Activated T-cell treated with anti-CD3 and anti-CD28 coated beads, Interleukin-2, amount 50 U/mL, for 72 hours (primary cell): ENCODE measurements around the gene WDR7. TPM values are rescaled to one million over a fixed set of nuclear protein-coding genes. Genes with fewer than 3 reads are reported as not detected.
A peak's percentile ranks its signal among the peaks of the same experiment; 100 is the strongest.
"Not testable (repeated sequence)": the region's sequence is repeated elsewhere in the genome, so short reads cannot be mapped to it uniquely, and the experiment has no call there.

Experiments used
- ATAC-seq, 2 donors: fragments of 150-1000 bp; cut with Tn5 transposase; replicated peaks in 1 of 2; 2 replicates each; pipeline ENCODE4 v1.10.0; 2021; ENCODE audit warnings: moderate library complexity in 2 of 2, mild to moderate bottlenecking in 1 of 2
- DNase-seq, 2 donors: peaks; one replicate each; pipeline ENCODE4 v3.0.0; 2021 to 2022; ENCODE audit warnings: mixed read lengths in 1 of 2
- H3K27ac Mint-ChIP-seq: one replicate; pipeline ENCODE4 v1.8.0; 2022; ENCODE audit warnings: mild to moderate bottlenecking, moderate library complexity, mixed read lengths
- H3K27me3 Mint-ChIP-seq: one replicate; pipeline ENCODE4 v1.8.0; 2022; ENCODE audit warnings: low read depth, mixed read lengths
- H3K36me3 Mint-ChIP-seq, 2 donors: one replicate each; pipeline ENCODE4 v1.8.0; 2022; ENCODE audit warnings: mixed read lengths in 2 of 2, mild to moderate bottlenecking in 1 of 2; ENCODE audit not compliant: insufficient read depth in 2 of 2
- H3K4me1 Mint-ChIP-seq: one replicate; pipeline ENCODE4 v1.8.0; 2022; ENCODE audit warnings: low read depth, mixed read lengths
- H3K4me3 Mint-ChIP-seq, 2 donors: one replicate each; pipeline ENCODE4 v1.8.0; 2022; ENCODE audit warnings: mild to moderate bottlenecking in 2 of 2, mixed read lengths in 2 of 2, moderate library complexity in 2 of 2
- H3K9me3 Mint-ChIP-seq, 2 donors: one replicate each; pipeline ENCODE4 v1.8.0; 2022; ENCODE audit warnings: mixed read lengths in 2 of 2
- total RNA-seq, 2 donors: library from RNA; stranded (reverse); gene quantifications; one replicate each; pipeline ENCODE4 v1.2.3, GENCODE V29; 2022

The WDR7 gene
- total RNA-seq, 2 donors from 2014 or later = 25.6 to 25.9 TPM

GRCh38 chr18:56641714-56642337 is 9.3 kb upstream of the WDR7 start:
- Mint-ChIP-seq H3K27me3 (no peaks in the 10 kb centered on the region), H3K27ac (no peak overlapping the region), H3K36me3 (peaks cover 9 to 17% of the 10 kb centered on the region in 2 donors), H3K9me3 (no peaks in the 10 kb centered on the region), H3K4me3 (no peak overlapping the region), H3K4me1 (peaks cover 28% of the 10 kb centered on the region)
- no peak for DNase-seq
- no peak for ATAC-seq

DNA sequence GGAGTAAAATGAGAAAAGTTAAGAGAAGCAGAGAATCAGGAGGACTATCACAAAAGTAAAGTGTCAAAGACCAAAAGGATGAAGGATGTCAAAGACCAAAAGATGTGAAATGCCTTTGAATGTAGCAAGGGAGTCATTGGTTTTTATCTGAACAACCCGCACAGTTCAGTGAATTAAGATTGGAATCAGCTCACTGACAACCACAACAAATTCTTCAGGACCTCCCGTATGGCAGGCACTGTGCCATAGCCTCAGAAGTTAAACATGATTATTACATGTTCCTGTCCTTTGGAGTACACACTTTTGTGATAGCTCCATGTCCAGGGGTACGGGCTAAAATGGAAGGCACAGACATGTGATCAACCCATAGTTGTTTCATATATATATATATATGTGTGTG is 7.8 kb upstream of the WDR7 start:
- ATAC-seq = no peak
- Mint-ChIP-seq H3K4me1 (peaks cover 38% of the 10 kb centered on the region), H3K27me3 (no peaks in the 10 kb centered on the region), H3K4me3 (no peak overlapping the region), H3K9me3 (no peaks in the 10 kb centered on the region), H3K27ac (no peak overlapping the region), H3K36me3 (peaks cover 6 to 8% of the 10 kb centered on the region in 2 donors)
- no peak for DNase-seq

GRCh38 chr18:56645415-56646016 is 5.6 kb upstream of the WDR7 start:
- peaks cover 37% of the 10 kb centered on the region for H3K4me1 Mint-ChIP-seq
- H3K4me3 Mint-ChIP-seq = no peak overlapping the region
- no peak for ATAC-seq
- H3K9me3 Mint-ChIP-seq = no peaks in the 10 kb centered on the region
- H3K27me3 Mint-ChIP-seq = no peaks in the 10 kb centered on the region
- DNase-seq = no peak
- no peak overlapping the region for H3K27ac Mint-ChIP-seq
- H3K36me3 Mint-ChIP-seq = peaks cover 0 to 2% of the 10 kb centered on the region in 2 donors

GRCh38 chr18:56647071-56647470 is 4.1 kb upstream of the WDR7 start:
- Mint-ChIP-seq H3K4me1 (peaks cover 46% of the 10 kb centered on the region), H3K36me3 (peaks cover 3 to 9% of the 10 kb centered on the region in 2 donors), H3K27ac (peak overlapping the region; percentile 80), H3K9me3 (peaks cover 4 to 5% of the 10 kb centered on the region in 2 donors), H3K4me3 (peak overlapping the region; percentile 24 to 49), H3K27me3 (no peaks in the 10 kb centered on the region)
- DNase-seq (peak; percentile 35 to 40), ATAC-seq (peak; percentile 38 to 45)

GRCh38 chr18:56647951-56648893 is 2.9 kb upstream of the WDR7 start:
- H3K36me3 Mint-ChIP-seq = peaks cover 3 to 9% of the 10 kb centered on the region in 2 donors

GRCh38 chr18:56649996-56650395 is 1.2 kb upstream of the WDR7 start:
- Mint-ChIP-seq H3K27me3 (no peaks in the 10 kb centered on the region), H3K27ac (no peak overlapping the region), H3K36me3 (peaks cover 3 to 10% of the 10 kb centered on the region in 2 donors), H3K4me1 (peaks cover 74% of the 10 kb centered on the region), H3K9me3 (peaks cover 4 to 7% of the 10 kb centered on the region in 2 donors), H3K4me3 (peak overlapping the region; percentile 24 to 97)
- ATAC-seq (no peak), DNase-seq (no peak)

More at GRCh38 chr18:56647951-56648893, 2.9 kb upstream of the WDR7 start:
- Mint-ChIP-seq H3K9me3 (peaks cover 4 to 5% of the 10 kb centered on the region in 2 donors), H3K4me1 (peaks cover 56% of the 10 kb centered on the region), H3K27me3 (no peaks in the 10 kb centered on the region), H3K4me3 (no peak overlapping the region), H3K27ac (no peak overlapping the region)
- DNase-seq (no peak), ATAC-seq (no peak)

DNA sequence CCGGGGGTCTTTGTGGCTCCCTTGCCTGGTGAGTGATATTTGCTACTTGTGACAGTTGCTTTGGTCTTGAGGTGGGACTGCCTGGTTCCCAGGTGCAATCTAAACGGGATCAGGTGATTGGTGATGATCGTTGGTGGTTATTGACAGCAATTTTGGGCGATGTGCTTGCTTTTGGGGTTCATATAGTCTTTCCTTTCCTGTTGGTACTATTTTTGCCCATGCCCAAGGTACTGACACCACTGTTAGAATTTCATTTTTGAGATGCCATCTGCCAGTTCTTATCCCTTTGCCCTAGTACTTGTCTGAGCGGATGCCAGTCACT is 573 bp downstream of the WDR7 start:
- H3K27me3 Mint-ChIP-seq = no peaks in the 10 kb centered on the region
- peak overlapping the region; percentile 96 to 97 for H3K4me3 Mint-ChIP-seq
- peak overlapping the region; percentile 98 for H3K27ac Mint-ChIP-seq
- no peak for DNase-seq
- H3K4me1 Mint-ChIP-seq = peaks cover 80% of the 10 kb centered on the region
- peaks cover 4 to 7% of the 10 kb centered on the region in 2 donors for H3K9me3 Mint-ChIP-seq
- ATAC-seq = no peak
- peaks cover 3 to 10% of the 10 kb centered on the region in 2 donors for H3K36me3 Mint-ChIP-seq

GRCh38 chr18:56652802-56653201 is 1.6 kb downstream of the WDR7 start:
- peaks cover 3 to 10% of the 10 kb centered on the region in 2 donors for H3K36me3 Mint-ChIP-seq
- H3K4me3 Mint-ChIP-seq = peak overlapping the region; percentile 85 to 96
- peaks cover 70% of the 10 kb centered on the region for H3K4me1 Mint-ChIP-seq
- no peaks in the 10 kb centered on the region for H3K27me3 Mint-ChIP-seq
- H3K27ac Mint-ChIP-seq = peak overlapping the region; percentile 78
- peaks cover 4 to 7% of the 10 kb centered on the region in 2 donors for H3K9me3 Mint-ChIP-seq
- ATAC-seq (no peak), DNase-seq (no peak)

DNA sequence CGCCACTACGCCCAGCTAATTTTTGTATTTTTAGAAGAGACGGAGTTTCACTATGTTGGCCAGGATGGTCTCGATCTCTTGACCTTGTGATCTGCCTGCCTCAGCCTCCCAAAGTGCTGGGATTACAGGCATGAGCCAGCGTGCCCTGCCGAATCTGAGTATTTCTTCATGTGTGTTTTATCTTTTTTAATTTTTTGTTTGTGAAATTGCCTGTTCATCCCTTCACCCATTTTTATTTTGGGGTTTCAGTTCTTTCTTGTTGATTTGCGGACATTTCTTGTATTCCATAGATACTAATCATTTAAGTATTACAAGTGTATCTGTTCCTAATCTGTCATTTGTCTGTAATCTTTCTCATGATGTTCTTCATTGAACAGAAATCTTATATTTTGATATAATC is 3.1 kb downstream of the WDR7 start:
- not testable (repeated sequence) for ATAC-seq, H3K9me3 Mint-ChIP-seq, H3K27me3 Mint-ChIP-seq, DNase-seq
- H3K36me3 Mint-ChIP-seq = peaks cover 7 to 10% of the 10 kb centered on the region in 2 donors
- peak overlapping the region in 1 of 2 donors; percentile 49 for H3K4me3 Mint-ChIP-seq
- peaks cover 62% of the 10 kb centered on the region for H3K4me1 Mint-ChIP-seq
- H3K27ac Mint-ChIP-seq = peak overlapping the region; percentile 88

- Mint-ChIP-seq H3K27me3 (no peaks in the 10 kb centered on the region), H3K36me3 (peaks cover 5 to 6% of the 10 kb centered on the region in 2 donors), H3K27ac (no peak overlapping the region), H3K4me3 (no peak overlapping the region), H3K4me1 (peaks cover 44% of the 10 kb centered on the region), H3K9me3 (peaks cover 0 to 5% of the 10 kb centered on the region in 2 donors)
- ATAC-seq = no peak
- no peak for DNase-seq
These were observed 7.1 kb downstream of the WDR7 start for GRCh38 chr18:56658261-56658660.

GRCh38 chr18:56659111-56659510 is 8.0 kb downstream of the WDR7 start:
- Mint-ChIP-seq H3K36me3 (peaks cover 5 to 6% of the 10 kb centered on the region in 2 donors), H3K27me3 (no peaks in the 10 kb centered on the region), H3K27ac (no peak overlapping the region), H3K4me3 (no peak overlapping the region), H3K4me1 (peaks cover 35% of the 10 kb centered on the region), H3K9me3 (peaks cover 0 to 3% of the 10 kb centered on the region in 2 donors)
- ATAC-seq (no peak), DNase-seq (no peak)

DNA sequence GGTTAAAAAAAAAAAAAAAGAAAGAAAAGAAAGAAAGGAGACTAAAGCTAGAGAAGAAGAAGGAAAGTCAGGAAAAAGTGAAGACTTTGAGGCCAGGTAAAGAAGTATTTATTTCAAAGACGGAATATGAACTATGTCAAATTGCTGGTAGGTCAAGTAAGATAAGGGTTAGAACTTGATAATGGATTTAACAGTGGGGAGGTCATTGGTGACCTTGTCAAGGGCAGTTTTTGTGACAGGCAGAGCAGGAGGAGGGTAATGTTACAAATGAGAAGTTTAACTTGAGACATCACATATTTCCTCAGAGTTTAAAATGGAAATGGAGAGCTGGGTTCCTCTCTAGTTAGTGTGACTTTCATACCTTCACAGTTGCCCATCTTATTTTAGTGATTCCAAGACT is 9.5 kb downstream of the WDR7 start:
- H3K27ac Mint-ChIP-seq = no peak overlapping the region
- no peak overlapping the region for H3K4me3 Mint-ChIP-seq
- ATAC-seq (no peak), DNase-seq (no peak)
- H3K27me3 Mint-ChIP-seq = no peaks in the 10 kb centered on the region
- H3K36me3 Mint-ChIP-seq = peaks cover 4 to 6% of the 10 kb centered on the region in 2 donors
- peaks cover 20% of the 10 kb centered on the region for H3K4me1 Mint-ChIP-seq
- peaks cover 0 to 3% of the 10 kb centered on the region in 2 donors for H3K9me3 Mint-ChIP-seq
